ENCODE results near the gene PLXNC1.

PLXNC1 gene

GRCh38 chr12:94180558-94181296, 32.4 kb downstream of the PLXNC1 start:
- no peak for DNase-seq (ENCODE audit: low read depth in 2 of 2)

GRCh38 chr12:94182986-94183707, 34.8 kb downstream of the PLXNC1 start:
- DNase-seq (ENCODE audit: low read depth in 2 of 2) = no peak

GRCh38 chr12:94183708-94184379, 35.5 kb downstream of the PLXNC1 start:
- DNase-seq (ENCODE audit: low read depth in 2 of 2) = no peak

- no peak for DNase-seq (ENCODE audit: low read depth in 2 of 2)
These were observed 36.8 kb downstream of the PLXNC1 start for GRCh38 chr12:94184995-94185719.

- no peak for DNase-seq (ENCODE audit: low read depth in 2 of 2)
These were observed 37.4 kb downstream of the PLXNC1 start for GRCh38 chr12:94185801-94186200.

GRCh38 chr12:94186278-94187241, 38.2 kb downstream of the PLXNC1 start:
- peak in 1 of 2 experiments; percentile 49 for DNase-seq (ENCODE audit: low read depth in 2 of 2)

GRCh38 chr12:94187361-94187760, 39.0 kb downstream of the PLXNC1 start:
- DNase-seq (ENCODE audit: low read depth in 2 of 2) = no peak

GRCh38 chr12:94190623-94191022, 42.2 kb downstream of the PLXNC1 start:
- DNase-seq (ENCODE audit: low read depth in 2 of 2) = no peak

GRCh38 chr12:94191023-94191422, 42.6 kb downstream of the PLXNC1 start:
- DNase-seq (ENCODE audit: low read depth in 2 of 2) = no peak

GRCh38 chr12:94191811-94192210, 43.4 kb downstream of the PLXNC1 start:
- no peak for DNase-seq (ENCODE audit: low read depth in 2 of 2)

- DNase-seq (ENCODE audit: low read depth in 2 of 2) = no peak
These were observed 44.1 kb downstream of the PLXNC1 start for GRCh38 chr12:94192506-94192905.

- no peak for DNase-seq (ENCODE audit: low read depth in 2 of 2)
These were observed 44.8 kb downstream of the PLXNC1 start for GRCh38 chr12:94193168-94193567.

GRCh38 chr12:94195483-94195882, 47.1 kb downstream of the PLXNC1 start:
- no peak for DNase-seq (ENCODE audit: low read depth in 2 of 2)

- no peak for DNase-seq (ENCODE audit: low read depth in 2 of 2)
These were observed 50.1 kb downstream of the PLXNC1 start for GRCh38 chr12:94198469-94198868.

GRCh38 chr12:94198872-94199271, 50.5 kb downstream of the PLXNC1 start:
- no peak for DNase-seq (ENCODE audit: low read depth in 2 of 2)

GRCh38 chr12:94200069-94200468, 51.7 kb downstream of the PLXNC1 start:
- DNase-seq (ENCODE audit: low read depth in 2 of 2) = no peak

GRCh38 chr12:94200695-94201094, 52.3 kb downstream of the PLXNC1 start:
- no peak for DNase-seq (ENCODE audit: low read depth in 2 of 2)

- no peak for DNase-seq (ENCODE audit: low read depth in 2 of 2)
These were observed 54.1 kb downstream of the PLXNC1 start for GRCh38 chr12:94202245-94203180.

- DNase-seq (ENCODE audit: low read depth in 2 of 2) = no peak
These were observed 54.8 kb downstream of the PLXNC1 start for GRCh38 chr12:94203181-94203546.

- no peak for DNase-seq (ENCODE audit: low read depth in 2 of 2)
These were observed 55.4 kb downstream of the PLXNC1 start for GRCh38 chr12:94203796-94204195.

Measured in fibroblast of skin of left quadriceps (primary cell).